Aorta (tissue), 5 donors: ENCODE data around the gene IL18RAP. TPM values are rescaled to one million over a fixed set of nuclear protein-coding genes. Genes with fewer than 3 reads are reported as not detected.

Experiments used
- ATAC-seq: fragments of 200-7000 bp; cut with Tn5 transposase; one replicate; pipeline ENCODE4 v1.9.1; 2022; ENCODE audit warnings: moderate library complexity; ENCODE audit not compliant: low FRiP score
- DNase-seq, 2 donors: peaks; one replicate each; pipeline ENCODE4 v3.0.0-alpha.2; 2020
- H3K27ac ChIP-seq, 2 donors: one replicate each; pipeline ENCODE4 v1.5.1; 2013; ENCODE audit warnings: low read length in 2 of 2, mild to moderate bottlenecking in 2 of 2, moderate library complexity in 2 of 2, control low read depth in 1 of 2, inconsistent platforms in 1 of 2, low read depth in 1 of 2
- H3K27me3 ChIP-seq, 2 donors: one replicate each; pipeline ENCODE4 v1.6.1; 2013; ENCODE audit warnings: control low read depth in 1 of 2, low read length in 1 of 2, mild to moderate bottlenecking in 1 of 2, moderate library complexity in 1 of 2; ENCODE audit not compliant: insufficient read depth in 2 of 2, control insufficient read depth in 1 of 2
- H3K36me3 ChIP-seq, 2 donors: one replicate each; pipeline ENCODE4 v1.6.1; 2013; ENCODE audit warnings: control low read depth in 1 of 2, low read length in 1 of 2, mild to moderate bottlenecking in 1 of 2; ENCODE audit not compliant: insufficient read depth in 2 of 2, control insufficient read depth in 1 of 2
- H3K4me1 ChIP-seq, 2 donors: one replicate each; pipeline ENCODE4 v1.6.1; 2013; ENCODE audit warnings: low read length in 2 of 2, control low read depth in 1 of 2, mild to moderate bottlenecking in 1 of 2, moderate library complexity in 1 of 2; ENCODE audit not compliant: insufficient read depth in 2 of 2, control insufficient read depth in 1 of 2
- H3K4me3 ChIP-seq, 2 donors: one replicate each; pipeline ENCODE4 v1.5.1; 2013; ENCODE audit warnings: low read length in 2 of 2, control low read depth in 1 of 2, mild to moderate bottlenecking in 1 of 2
- H3K9me3 ChIP-seq: one replicate; pipeline ENCODE4 v1.6.1; 2013; ENCODE audit warnings: mild to moderate bottlenecking, low read length; ENCODE audit not compliant: control insufficient read depth
- WGBS, 2 donors: extraction: QIAGEN DNeasy Blood & Tissue Kit; methylation state at CpG; one replicate each; pipeline ENCODE4 v1.1.7; 2013; 5-methylcytosine and 5-hydroxymethylcytosine counted together
- intact Hi-C, 2 donors: fragments of 100-400 bp; cut with DNase I; formaldehyde crosslinking; loops; one replicate each; pipeline versions ENCODE4 v1.14.2 to v1.15.0; 2022
- polyA plus RNA-seq, 2 donors: library from polyadenylated mRNA; stranded (reverse); fragments of 200-250 nt; gene quantifications; one replicate each; pipeline ENCODE4 v1.2.3, GENCODE V29; 2013
- total RNA-seq, 2 donors: library from RNA; stranded (reverse); fragmentation: NEBNext Ultra II Directional; extraction: Animal tissue kit (Norgen Biotek cat#: 25700); gene quantifications; one replicate each; pipeline ENCODE4 v1.2.1, GENCODE V29; 2021
- donor health status: healthy with polysubstance abuse.
- donor health status: Bipolar disorder and iron deficiency.
- donor health status: DM: no; HTN: no; CAD: no.
- donor health status: DM: no; HTN: no; CAD: no.
- donor health status: DM: yes; HTN: yes; CAD: no.

The IL18RAP gene
- total and polyA plus RNA-seq, 4 donors = 0.63 to 6.3 (median 1.9) TPM; not detected in 1

GRCh38 chr2:102460467-102460866 is 37.5 kb downstream of the IL18RAP start:
- no peaks in the 10 kb centered on the region for H3K36me3 ChIP-seq
- DNase-seq (no peak), ATAC-seq (no peak)
- H3K9me3 ChIP-seq = peaks cover 4% of the 10 kb centered on the region
- H3K4me1 ChIP-seq = no peaks in the 10 kb centered on the region
- no peak overlapping the region for H3K27ac ChIP-seq
- 56 to 76% methylated on average over 1 of the region's 1 CpG for WGBS, 2 donors
- no peak overlapping the region for H3K4me3 ChIP-seq
- H3K27me3 ChIP-seq = no peaks in the 10 kb centered on the region
- intact Hi-C loops = no loop called here

GRCh38 chr2:102461188-102461587 is 38.2 kb downstream of the IL18RAP start:
- Histone ChIP-seq H3K27ac (no peak overlapping the region), H3K27me3 (no peaks in the 10 kb centered on the region), H3K4me3 (no peak overlapping the region), H3K36me3 (no peaks in the 10 kb centered on the region), H3K4me1 (no peaks in the 10 kb centered on the region), H3K9me3 (peaks cover 4% of the 10 kb centered on the region)
- WGBS, 2 donors = 88 to 91% methylated on average over 6 of the region's 6 CpGs
- intact Hi-C loops = no loop called here
- no peak for DNase-seq
- no peak for ATAC-seq

DNA sequence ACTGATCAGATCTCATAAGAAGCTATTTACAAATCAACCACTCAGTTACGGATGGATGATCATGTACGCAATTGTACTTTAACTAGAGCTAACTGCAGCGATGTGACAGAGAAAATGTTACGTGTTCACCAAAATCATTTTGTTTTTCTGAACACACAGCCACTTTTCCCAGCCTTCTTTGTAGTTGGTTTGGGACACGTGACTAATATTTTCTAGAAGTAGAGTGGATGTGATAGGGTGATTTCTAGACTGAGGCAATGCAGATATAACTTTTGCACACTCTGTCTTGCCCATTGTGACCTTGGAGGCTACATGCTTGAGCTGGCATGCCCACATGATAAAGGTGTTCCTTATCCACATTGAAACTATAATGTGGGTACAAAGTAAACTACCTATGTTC is 40.2 kb downstream of the IL18RAP start:
- Histone ChIP-seq H3K27me3 (no peaks in the 10 kb centered on the region), H3K27ac (no peak overlapping the region), H3K36me3 (no peaks in the 10 kb centered on the region), H3K9me3 (peaks cover 4% of the 10 kb centered on the region), H3K4me3 (no peak overlapping the region), H3K4me1 (no peaks in the 10 kb centered on the region)
- WGBS, 2 donors = 89% methylated on average over 5 of the region's 5 CpGs
- no peak for ATAC-seq
- intact Hi-C loops = no loop called here
- DNase-seq = no peak

DNA sequence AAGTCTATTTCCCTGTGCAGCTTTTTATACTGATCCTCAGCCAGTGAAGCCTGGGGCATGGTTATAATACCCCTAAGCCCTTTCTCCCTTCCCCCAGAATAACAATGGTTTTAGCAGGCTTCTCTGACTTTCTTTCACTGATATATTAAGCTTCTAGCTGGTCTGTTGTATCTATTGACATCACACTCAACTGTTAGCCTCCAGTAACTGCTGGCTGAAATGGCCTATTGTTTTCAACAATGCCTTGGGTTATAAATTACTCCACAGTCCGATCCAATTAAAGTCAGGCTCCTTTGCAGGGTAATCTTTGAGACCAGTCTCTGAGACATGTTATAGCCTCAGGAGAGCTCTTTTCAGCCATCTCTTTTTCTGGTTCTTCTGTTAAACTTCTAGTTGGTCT is 47.2 kb downstream of the IL18RAP start:
- no peaks in the 10 kb centered on the region for H3K36me3 ChIP-seq
- WGBS, 2 donors = 73 to 79% methylated on average over 1 of the region's 1 CpG
- intact Hi-C loops = loop anchor here in 1 of 2 donors (5.0 kb wide), 1 partner anchor 147 kb away; the partner anchor contains the start of gene SLC9A2

DNA sequence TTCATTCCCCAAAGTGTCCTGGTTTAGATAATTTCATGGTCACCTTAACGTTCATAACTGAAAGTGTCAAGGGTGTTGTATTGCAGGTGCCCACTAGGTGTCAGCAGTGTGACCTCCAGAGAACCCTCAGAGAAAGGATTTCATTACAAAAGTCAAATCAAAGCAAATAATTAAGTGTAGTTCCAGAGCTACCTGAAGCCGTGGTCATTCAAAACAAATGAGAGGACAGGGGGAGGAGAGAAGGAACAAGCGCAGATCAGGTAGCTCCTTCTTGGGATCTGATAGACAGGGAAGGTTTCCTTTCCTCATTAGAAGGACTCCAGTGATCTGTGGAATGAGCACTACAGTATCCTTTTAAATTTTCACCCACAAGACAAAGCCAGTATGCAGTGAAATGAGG is 50.1 kb downstream of the IL18RAP start, which contains the start of gene SLC9A4:
Gene SLC9A4 (plus strand): TSS at position 207 of the 400 bp plus-strand sequence. CDS start 534 bp downstream, outside the sequence.
- Histone ChIP-seq H3K36me3 (no peaks in the 10 kb centered on the region), H3K27ac (no peak within 1 kb of the TSS), H3K4me1 (no peaks in the 10 kb centered on the region), H3K9me3 (peaks cover 4% of the 10 kb centered on the region), H3K27me3 (no peaks in the 10 kb centered on the region), H3K4me3 (no peak within 1 kb of the TSS)
- intact Hi-C loops = loop anchor here (2.0 to 5.0 kb wide), 2 partner anchors 144 kb away; partner anchors contain the start of gene SLC9A2 (in 1 of the 2)
- ATAC-seq = no peak
- 8 to 9% methylated on average over 3 of the region's 3 CpGs for WGBS, 2 donors
- no peak for DNase-seq

More for the DNA sequence above, 47.2 kb downstream of the IL18RAP start:
- no peak overlapping the region for H3K4me3 ChIP-seq
- peaks cover 4% of the 10 kb centered on the region for H3K9me3 ChIP-seq
- no peak overlapping the region for H3K27ac ChIP-seq
- no peaks in the 10 kb centered on the region for H3K4me1 ChIP-seq
- no peaks in the 10 kb centered on the region for H3K27me3 ChIP-seq
- DNase-seq (no peak), ATAC-seq (no peak)

DNA sequence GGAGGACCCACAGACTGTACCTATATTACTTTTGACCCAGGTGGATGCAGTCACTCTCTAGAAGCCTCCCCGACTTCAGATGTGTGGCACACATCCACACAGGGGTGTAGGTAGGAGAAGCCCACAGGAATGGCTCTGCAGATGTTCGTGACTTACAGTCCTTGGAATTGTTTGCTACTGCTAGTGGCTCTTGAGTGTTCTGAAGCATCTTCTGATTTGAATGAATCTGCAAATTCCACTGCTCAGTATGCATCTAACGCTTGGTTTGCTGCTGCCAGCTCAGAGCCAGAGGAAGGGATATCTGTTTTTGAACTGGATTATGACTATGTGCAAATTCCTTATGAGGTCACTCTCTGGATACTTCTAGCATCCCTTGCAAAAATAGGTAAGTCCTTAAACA is 50.7 kb downstream of the IL18RAP start:
- Histone ChIP-seq H3K4me3 (no peak overlapping the region), H3K9me3 (peaks cover 2% of the 10 kb centered on the region), H3K4me1 (no peaks in the 10 kb centered on the region), H3K36me3 (no peaks in the 10 kb centered on the region), H3K27me3 (no peaks in the 10 kb centered on the region), H3K27ac (no peak overlapping the region)
- intact Hi-C loops = loop anchor here (2.0 to 5.0 kb wide), 2 partner anchors 143 to 144 kb away; partner anchors contain the start of gene SLC9A2 (in 1 of the 2)
- ATAC-seq (no peak), DNase-seq (no peak)
- 80 to 82% methylated on average over 3 of the region's 3 CpGs for whole genome bisulfite sequencing, 2 donors

GRCh38 chr2:102474785-102475184 is 51.8 kb downstream of the IL18RAP start:
- intact Hi-C loops = loop anchor here in 1 of 2 donors (5.0 kb wide), 1 partner anchor 143 kb away; the partner anchor contains the start of gene SLC9A2
- no peak overlapping the region for H3K4me3 ChIP-seq
- DNase-seq = no peak
- no peaks in the 10 kb centered on the region for H3K4me1 ChIP-seq
- H3K27ac ChIP-seq = no peak overlapping the region
- peaks cover 1% of the 10 kb centered on the region for H3K9me3 ChIP-seq
- H3K36me3 ChIP-seq = no peaks in the 10 kb centered on the region
- no peaks in the 10 kb centered on the region for H3K27me3 ChIP-seq
- no peak for ATAC-seq

DNA sequence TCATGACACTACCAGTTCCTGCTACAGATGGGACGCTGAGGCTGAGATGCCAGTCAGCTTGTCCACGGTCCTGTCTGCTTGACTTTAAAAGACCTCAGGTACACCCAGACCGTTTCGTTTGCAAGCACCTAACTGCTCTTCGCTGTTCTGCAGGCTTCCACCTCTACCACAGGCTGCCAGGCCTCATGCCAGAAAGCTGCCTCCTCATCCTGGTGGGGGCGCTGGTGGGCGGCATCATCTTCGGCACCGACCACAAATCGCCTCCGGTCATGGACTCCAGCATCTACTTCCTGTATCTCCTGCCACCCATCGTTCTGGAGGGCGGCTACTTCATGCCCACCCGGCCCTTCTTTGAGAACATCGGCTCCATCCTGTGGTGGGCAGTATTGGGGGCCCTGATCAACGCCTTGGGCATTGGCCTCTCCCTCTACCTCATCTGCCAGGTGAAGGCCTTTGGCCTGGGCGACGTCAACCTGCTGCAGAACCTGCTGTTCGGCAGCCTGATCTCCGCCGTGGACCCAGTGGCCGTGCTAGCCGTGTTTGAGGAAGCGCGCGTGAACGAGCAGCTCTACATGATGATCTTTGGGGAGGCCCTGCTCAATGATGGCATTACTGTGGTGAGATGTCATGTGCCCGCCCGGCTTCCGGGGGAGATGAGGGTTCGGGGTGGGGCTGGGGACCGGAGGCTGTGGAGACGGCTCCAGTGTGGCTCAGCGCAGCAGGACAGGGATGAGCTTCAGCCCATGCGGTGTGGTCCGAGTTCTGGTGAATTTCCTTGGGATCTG is 55.9 kb downstream of the IL18RAP start:
- intact Hi-C loops = no loop called here
- DNase-seq (no peak), ATAC-seq (no peak)
- no peaks in the 10 kb centered on the region for H3K4me1 ChIP-seq
- 88 to 91% methylated on average over 36 of the region's 36 CpGs for WGBS, 2 donors
- H3K9me3 ChIP-seq = no peaks in the 10 kb centered on the region
- no peaks in the 10 kb centered on the region for H3K27me3 ChIP-seq
- H3K36me3 ChIP-seq = no peaks in the 10 kb centered on the region
- H3K27ac ChIP-seq = no peak overlapping the region
- no peak overlapping the region for H3K4me3 ChIP-seq
